Left renal cortex interstitium (tissue), 4 donors: ENCODE measurements around the gene FN1. TPM values are rescaled to one million over a fixed set of nuclear protein-coding genes. Genes with fewer than 3 reads are reported as not detected.

Experiments
- DNase-seq, 4 donors: peaks; one replicate each; pipeline ENCODE4 v3.0.0-alpha.2; 2013; ENCODE audit warnings: low read depth in 4 of 4, low spot score in 2 of 4, missing footprints in 1 of 4
- polyA plus RNA-seq, 4 donors: library from polyadenylated mRNA; unstranded; fragments of 120-200 nt; gene quantifications; one replicate each; pipeline ENCODE4 v1.2.1, GENCODE V29; 2013; ENCODE audit not compliant: insufficient read length in 4 of 4

FN1 gene
- polyA plus RNA-seq: 100 to 1,000 TPM; 365 to 596 (median 485) TPM

DNA sequence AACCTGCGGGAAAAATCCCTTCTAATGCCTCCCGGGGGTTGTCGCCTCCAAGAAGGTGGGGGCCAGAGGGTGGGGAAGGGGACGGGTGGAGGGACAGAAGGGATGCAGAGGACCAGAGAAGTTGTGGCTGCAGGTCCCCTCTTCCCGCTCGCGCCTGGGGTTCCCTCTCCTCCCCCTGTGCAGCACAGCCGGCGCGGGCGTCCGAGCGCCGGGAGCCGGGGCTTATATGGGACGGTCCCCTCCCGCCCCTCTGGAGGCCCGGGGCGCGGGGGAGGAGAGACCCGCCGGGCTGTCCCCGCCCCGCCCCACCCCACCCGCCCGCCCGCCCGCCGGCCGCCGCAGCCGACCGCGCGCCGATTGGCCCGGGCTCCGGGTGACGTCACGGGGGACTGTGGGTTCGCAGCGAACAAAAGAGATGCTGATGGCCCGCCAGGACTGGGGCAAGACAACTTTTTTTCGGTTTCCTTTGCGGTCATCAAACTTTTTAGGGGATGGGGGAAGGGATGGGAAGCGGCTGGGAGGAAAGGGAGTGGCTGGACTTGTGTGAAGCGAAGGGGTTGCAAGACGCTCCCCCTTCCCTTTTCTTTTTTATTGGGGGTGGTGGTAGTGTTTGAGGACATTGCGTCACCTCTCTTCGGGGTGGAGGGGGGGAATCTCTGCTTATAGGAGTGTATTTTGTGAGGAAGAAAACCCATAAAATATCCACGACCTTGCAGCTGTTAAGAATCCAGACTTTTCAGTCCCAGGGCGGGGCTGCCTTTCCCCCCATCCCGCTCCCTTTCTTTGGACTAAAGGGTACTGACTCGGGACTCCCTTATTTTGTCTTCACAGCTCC lies at the start of gene FN1:
Gene FN1 (minus strand): TSS at position 199 of the 835 bp plus-strand sequence. CDS start 266 bp downstream, outside the sequence.
- DNase-seq: peak; percentile 81 to 87 (median 84)

DNA sequence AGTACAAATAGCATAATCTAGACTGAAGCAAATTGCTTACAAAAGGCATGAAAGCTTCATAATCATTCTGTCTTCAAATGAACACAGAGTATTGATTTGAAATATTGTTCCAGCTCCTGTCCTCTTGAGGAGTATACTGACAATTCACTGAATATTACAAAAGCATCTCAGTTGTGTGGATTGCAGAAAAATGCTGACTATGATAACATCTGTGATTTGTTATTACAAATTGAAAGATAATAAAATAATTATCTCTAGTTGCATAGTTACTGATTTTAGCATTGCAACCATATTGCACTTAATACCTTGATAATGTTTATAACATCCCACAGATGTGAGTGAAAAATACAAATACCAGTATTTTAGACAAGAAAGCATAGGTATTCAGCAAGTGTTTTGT lies 49.2 kb upstream of the FN1 start:
- no peak for DNase-seq

DNA sequence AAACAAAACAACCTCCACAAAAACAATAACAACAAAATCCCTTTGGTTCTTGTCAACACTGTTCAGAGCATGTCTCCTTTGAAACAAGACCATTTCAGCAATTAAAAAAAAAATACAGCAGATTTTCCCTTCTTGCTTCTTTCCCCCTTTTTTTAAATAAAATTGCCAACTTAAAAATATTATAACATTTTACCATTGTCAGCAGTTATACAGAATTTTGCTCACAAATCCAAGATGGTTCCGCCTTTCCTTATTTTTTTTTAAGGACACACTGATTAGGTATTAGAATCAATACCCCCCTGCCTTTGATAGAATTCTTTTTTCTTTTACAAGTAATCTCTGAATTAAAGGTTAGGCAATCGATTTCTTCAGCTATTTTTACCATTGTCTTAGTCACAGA lies 48.7 kb upstream of the FN1 start:
- no peak for DNase-seq

DNA sequence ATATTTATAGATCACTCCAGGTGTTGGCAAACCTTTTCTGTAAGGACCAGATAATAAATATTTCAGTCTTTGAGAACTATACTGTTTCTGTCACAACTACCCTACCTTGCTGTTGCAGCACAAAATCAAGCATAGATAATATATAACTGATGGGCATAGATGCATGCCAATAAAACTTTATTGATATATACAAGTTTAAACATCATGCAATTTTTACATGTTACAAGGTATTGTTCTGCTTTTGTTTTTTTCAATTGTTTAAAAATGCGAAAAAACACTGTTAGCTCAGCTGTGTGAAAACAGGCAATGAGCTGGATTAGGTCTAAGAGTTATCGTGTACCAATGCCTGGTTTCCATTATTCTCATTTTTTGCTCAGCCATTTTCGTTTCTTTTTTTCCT lies 47.6 kb upstream of the FN1 start:
- DNase-seq: no peak

DNA sequence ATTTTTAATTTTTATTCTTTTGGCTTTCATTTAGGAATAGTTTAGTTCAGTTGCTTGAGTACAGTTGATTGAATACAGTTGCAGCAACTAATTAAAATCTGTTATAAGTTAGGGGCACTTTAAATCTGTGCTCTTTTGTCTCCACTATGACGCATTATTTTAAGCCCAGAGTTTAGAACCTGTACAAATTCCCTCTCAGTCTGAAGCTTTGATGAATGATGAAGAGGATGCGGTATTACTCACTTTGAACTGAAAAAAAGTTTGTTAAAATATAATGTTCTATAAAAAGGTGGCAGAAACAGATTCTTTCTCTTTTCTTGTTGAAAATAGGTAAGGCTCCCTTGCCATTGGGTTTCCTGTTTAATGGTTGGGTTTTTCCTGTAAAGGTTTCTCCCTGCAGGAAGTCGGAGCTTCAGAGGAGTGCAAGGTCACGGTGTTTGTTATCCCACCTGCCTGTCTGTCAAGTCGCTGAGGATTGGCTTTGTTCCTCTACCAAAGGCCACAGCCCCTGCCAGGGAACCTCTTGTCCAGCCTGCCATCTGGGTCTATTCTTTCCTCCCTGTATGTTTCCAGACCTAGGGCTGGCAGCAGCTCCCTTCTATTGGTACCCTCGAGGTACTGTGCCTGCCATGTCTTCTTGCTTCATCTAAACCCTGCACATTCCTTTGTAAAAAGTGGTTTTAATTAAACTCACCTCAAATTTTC lies 43.8 kb upstream of the FN1 start:
- no peak for DNase-seq

DNA sequence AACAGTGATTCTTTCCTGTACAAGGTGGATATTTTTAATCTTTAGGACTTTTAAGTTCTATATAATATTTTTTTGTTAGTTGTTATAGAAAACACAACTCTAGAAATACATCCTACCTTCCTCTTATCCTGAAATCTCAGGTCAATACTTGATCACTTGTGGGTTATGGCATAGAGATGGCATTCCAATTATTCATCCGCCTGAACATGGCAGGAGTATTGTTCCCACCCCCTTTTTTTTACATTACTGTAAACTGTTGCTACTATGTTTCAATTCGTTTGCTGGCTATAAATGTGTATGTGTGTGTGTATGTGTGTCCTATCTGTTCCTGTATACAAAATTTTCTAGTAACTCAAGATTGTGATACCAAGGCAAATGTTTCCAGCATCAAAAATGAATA lies 43.3 kb upstream of the FN1 start:
- DNase-seq: no peak

DNA sequence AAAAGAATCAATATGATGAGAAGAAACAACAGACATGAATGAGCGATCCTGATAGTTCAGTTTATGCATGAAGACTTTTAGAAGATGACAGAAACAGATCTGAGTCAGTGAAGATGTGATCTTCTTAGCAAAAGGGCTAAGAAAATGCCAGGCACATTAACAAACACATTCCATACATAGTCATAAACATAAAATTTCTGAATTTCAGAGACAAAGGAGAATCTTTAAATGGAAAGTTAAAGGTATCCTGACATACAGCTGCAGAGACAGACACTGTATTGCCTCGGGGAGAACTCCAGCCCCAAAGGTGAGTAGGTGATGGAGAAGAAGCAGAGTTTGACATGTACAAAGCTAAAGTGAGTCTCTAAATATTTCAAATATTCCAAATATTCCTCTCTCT lies 40.6 kb upstream of the FN1 start:
- DNase-seq: no peak

DNA sequence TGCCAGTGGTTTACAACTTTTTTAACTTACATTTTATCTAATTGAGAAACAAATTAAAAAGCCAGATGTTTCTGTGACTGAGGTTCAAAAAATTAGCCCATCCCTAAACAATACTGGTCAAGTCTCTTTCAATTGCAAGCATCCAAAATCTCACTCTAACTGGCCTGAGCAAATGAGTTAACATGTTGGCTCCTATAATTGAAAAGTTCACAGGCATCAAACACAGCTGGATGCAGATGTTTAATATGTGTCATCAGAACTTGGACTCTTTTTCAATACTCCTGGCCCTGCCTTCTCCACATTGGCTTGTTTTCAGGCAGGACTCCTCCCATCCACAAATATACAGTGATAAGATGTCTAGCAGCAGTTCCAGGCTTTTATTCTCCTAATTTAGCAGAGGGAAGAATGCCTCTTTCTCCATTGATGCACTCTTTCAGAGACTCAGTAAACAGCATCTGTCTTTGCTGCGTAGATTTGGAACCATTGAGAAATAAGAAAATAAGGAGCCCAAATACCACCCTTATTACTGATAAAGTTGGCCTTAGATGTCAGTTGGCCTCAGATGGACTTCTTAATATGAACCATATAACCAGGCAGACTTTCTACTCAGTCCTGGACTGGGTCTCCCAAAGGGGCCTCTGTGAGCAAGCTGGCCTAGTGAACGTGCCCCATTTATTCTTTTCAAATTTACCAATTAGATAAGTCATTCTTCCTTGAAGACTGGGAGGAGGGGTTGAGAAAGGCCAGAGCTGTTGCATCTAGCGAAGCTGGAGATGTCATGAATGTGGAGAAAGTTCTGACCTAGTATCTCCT lies 30.4 kb upstream of the FN1 start:
- DNase-seq: no peak

DNA sequence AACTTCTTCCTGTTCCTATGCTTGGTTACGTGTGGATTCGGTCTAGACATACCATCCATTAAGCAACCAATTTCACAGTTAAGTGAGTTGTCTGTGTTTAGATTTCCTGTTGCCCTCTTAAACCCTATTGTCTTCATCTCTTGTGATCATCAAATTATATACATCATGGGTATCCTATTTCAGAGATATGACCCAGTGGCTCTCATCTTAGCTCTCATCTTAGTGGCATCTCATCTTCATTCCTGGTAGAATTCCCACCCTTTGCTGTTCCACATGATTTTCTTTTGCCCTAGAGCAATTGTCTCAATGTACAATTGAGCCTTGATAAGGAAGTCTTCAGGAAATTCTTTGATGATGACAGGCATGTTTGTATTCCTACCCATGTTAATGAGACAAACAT lies 29.4 kb upstream of the FN1 start:
- no peak for DNase-seq

DNA sequence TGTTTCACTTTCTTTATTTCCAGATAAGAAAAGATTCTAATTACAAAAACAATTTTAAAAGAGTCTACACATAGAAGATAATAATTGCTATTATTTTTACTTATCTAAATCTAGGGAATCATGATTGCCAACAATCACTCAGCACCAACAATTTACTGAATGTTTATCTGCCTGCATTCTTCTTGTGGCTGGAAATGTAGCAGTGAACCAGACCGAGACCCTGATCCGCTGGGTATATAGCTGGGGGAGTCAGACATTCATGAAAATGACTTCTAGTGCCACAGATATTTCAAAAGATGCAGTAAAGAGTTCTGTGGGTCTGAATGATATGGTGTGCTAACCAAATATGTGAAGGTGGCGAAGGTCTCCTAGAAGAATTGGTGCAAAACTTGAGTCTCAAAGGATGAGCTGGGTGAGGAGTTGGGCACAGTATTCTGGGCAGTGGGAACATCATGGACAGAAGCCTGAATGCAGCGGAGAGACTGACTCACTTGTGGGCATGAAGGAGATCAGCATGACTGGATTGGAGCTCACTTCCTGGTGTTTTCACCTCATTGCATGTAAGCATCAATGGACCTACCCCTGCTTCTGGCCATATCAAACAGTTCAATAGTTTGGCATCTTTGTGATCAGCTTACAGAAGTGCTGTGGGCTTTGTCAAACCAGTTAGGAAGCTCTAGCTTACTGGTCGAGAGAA lies 26.1 kb upstream of the FN1 start:
- DNase-seq: no peak

DNA sequence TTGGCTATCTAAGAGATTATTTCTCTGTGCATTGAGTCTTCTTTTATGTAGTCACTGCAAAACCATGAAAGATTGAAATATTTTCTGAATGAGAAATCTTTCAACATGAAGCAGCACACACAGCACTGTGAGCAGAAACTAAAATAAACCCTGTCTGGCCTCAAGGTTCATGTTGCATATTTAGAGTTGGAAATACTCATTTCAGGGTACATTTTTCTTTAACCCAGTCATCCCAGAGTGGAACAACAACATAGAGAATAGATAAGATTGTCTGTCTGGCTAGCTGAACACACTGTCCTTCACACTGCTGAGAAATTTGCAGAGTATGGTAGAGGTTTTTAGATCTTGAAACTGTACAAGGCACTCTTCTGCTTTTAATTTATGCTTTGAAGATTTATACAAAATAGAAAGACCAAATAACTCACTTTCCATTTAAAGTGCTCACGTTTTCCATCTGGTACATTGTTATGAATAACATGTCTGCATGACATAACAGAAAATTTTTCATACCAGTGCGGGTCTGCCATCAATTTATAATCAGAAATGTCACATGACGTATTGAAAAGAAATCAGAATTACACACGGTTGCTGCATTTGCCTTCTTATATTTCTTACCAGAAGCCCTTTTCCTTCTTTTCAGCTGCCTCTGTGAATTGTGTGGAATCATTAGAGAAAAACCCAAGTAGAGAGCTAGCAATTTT lies 25.0 kb upstream of the FN1 start:
- no peak for DNase-seq

DNA sequence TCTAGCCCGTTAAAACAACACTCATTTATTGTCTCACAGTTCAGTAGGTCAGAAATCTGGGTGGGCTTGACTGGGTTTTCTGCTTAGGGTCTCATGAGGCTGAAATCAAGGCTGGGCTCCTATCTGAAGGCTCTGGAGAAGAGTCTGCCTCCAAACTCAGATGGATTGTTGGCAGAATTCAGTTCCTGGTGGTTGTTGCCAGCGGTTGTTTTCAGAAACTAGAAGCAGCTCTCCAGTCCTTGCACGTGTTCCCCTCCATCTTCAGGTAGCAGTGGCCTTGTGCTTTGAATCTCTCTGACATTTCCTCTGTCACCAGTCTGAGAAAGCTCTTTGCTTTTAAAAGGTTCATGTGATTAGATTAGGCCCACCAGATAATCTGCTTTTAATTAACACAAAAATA lies 20.1 kb upstream of the FN1 start:
- DNase-seq: no peak

DNA sequence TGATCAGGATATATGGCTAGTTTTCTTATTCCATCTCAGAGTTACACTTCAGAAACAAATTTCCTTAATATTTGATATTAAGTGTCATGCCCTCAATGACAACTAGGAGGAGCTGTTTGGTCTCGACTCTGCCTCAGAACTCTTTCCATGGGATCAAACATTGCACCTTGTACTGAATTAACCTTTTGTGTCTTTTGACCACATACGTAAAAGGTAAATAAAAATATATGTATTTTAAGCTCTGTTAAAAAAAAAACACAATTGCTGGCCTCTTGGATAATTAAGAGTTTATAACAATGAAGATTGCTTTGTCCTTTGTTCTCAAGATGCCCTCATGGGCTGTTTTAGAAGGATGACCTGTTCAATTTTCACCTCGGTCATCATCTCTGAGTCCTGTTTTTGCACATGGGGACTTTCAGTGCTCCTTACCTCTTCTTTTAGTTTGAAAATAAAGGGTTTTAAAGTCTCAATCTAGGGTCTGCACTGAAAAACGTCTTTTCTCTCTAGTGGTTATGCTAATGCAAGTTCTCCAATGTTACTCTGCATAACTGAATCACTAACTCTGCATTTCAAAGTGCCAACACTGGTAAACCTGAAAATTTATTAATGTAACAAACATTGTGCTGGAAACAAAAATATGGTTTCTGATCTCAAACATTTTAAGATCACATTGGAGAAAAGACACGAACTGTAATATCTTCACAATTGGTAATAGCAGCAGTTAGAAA lies 18.8 kb upstream of the FN1 start:
- DNase-seq: no peak

DNA sequence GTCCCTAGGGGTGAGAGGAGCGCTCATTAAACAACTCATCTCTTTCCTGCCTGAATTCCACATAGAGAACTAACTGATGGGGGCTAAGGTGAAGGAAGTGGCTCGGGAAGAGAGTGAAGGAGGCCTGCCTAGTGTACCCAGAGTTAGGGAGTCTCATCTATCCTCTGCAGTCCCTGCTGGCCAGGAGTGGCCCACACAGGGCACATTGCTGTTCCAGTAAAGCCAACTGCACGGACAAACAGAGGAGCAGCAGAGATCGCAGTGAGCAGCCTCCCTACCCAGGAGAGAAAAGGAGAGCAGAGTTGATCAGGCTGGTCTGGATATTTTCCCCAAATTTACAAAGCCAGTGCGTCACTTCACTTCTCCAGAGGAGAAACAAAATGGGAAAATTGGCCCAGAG lies 16.9 kb upstream of the FN1 start:
- DNase-seq: no peak

DNA sequence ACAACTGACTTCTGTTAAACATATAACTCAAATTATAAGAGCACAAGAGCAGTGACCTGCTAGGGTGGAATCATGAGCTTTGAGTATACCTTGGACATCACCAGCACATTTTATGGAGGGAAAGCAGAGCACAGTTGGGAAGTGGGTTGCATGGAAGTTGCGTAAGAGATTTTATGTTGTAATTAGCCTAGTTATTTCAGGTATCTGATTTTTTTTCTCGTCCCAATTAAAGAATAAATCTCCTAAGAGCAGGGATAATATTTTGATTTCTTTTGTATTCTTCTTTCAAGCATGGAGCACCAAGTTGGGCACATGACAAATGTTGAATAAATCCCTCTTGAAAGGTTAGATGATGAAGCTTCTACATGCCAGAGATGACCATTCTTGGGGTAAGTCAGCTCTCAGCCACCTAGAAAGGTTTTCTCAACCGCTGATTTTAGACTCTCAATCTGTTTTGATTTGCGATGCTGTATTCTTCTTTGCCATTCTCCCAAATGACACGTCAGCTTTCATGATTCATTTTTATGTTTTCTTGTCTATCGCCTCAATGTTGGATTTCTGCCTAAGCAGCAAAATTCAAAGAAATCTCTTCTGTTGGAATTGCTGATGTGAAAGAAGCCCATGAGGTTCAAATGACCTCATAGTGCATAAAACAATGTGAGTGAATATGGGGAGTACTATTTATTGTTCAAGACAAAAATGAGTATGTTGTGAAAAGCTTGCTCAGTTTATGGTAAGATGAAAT lies 15.3 kb upstream of the FN1 start:
- no peak for DNase-seq

DNA sequence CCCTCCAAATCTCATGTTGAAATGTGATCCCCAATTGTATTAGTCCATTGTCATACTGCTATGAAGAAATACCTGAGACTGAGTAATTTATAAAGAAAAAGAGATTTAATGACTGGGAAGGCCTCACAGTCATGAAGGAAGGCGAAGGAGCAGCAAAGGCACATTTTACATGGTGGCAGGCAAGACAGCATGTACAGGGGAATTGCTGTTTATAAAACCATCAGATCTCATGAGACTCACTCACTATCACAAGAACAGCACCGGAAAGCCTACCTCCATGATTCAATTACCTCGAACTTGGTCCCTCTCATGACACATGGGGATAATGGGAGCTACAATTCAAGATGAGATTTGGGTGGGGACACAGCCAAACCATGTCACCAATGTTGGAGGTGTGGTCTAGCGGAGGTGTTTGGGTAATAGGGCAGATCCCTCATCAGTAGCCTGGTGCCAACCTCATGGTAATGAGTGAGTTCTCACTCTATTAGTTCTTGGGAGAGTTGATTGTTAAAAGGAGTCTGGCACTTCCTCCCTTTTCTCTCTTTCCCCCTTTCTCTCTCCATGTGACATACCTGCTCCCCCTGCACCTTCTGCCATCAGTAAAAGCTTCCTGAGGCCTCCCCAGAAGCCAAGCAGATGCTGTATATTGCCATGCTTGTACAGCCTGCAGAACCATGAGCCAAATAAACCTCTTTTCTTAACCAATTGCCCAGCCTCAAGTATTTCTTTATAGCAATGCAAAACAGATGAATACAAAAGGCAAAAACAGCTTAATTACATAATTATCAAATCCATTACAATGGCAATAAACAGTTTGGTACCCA lies 14.5 kb upstream of the FN1 start:
- no peak for DNase-seq

DNA sequence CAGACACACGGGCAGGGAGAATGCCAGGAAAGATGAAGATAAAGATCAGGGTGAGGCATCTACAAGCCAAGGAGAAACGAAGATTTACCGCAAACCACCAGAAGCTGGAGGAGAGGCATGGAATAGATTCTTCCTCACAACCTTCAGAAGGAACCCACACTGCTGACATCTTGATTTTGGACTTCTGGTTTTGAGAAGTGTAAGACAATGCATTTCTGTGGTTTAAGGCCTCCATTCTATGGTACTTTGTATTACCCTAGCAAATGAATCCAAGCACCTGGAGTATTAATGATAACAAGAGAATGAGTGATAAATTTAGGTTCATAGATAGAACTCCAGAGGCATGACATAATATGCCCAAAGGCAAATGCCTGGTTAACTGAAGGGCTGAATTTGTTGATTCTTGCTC lies 11.8 kb upstream of the FN1 start:
- DNase-seq: no peak

DNA sequence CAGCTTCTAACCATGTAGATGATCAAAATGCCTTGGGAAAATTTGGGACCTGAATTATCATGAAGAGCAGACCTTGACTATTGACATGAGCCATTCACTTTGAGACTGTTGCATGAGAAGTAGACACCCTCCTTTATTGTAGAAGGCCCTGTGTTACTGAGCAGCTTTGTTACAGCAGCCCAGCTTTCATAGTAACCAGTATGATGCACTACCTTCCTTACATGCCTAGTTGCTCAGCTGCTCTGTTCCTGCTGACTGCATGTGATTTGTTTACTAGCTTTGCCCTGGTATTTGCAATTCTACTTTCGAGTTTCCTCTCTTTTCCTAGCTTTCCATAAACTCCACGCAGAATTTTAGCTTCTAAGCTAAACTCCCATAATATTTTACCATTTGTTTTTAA lies 11.2 kb upstream of the FN1 start:
- DNase-seq: no peak
